ENCODE measurements around the gene GLTPD2.

GLTPD2 gene

DNA sequence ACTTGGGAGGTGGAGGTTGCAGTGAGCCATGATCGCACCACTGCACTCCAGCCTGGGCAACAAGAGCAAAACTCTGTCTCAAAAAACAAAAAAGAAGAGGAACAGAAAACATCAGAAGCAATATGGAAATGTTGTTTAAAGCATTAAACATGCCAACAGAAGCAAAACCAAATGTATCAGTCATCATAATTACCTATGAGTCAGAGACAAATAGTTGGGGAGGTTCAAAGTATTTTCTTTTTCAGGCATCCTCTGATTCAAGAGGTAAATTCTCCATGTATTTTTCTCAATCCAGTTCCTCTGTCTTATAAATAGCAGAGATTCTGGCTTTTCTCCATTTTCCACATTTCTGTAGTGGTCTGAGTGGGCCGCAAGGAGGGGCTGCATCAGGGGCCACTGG is 19.1 kb upstream of the GLTPD2 start:
- in situ Hi-C loops (cut with HindIII; ENCODE audit: low sequenced_read_pairs): no loop called here

DNA sequence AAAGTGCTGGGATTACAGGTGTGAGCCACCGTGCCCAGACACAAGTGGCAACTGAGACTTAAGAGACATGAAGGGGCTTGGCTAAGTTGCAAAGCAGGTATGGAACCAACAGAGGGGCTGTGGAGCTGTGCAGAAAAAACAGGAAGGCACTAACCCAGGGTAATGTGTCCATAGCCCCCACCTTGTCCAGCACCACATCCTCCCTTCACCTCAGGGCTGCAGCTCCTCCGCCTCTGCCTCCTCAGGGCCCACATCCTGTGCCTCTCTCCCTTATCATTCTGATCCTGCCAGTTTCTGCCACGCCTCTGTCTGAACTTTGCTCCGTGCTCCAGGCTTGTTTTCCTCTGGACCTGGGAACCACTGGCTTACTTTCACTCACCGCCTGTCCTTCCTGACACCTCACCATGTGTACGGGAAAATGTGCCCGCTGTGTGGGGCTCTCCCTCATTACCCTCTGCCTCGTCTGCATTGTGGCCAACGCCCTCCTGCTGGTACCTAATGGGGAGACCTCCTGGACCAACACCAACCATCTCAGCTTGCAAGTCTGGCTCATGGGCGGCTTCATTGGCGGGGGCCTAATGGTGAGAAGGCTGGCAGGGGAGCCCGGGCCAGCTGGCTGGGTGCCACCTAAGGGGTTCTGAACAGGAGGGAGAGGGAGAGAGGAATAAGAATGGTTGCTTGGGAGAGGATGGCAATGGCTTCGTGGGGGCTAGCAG is 17.1 kb upstream of the GLTPD2 start, which contains the start of gene TM4SF5:
TM4SF5 (plus strand) TSS at position 368 of the 716 bp plus-strand sequence; CDS start at position 405, 37 bp downstream.
- in situ Hi-C loops (cut with HindIII; ENCODE audit: low sequenced_read_pairs): no loop called here

- in situ Hi-C loops (cut with HindIII; ENCODE audit: low sequenced_read_pairs): no loop called here
These were observed 16.5 kb upstream of the GLTPD2 start for GRCh38 chr17:4772235-4772613.

DNA sequence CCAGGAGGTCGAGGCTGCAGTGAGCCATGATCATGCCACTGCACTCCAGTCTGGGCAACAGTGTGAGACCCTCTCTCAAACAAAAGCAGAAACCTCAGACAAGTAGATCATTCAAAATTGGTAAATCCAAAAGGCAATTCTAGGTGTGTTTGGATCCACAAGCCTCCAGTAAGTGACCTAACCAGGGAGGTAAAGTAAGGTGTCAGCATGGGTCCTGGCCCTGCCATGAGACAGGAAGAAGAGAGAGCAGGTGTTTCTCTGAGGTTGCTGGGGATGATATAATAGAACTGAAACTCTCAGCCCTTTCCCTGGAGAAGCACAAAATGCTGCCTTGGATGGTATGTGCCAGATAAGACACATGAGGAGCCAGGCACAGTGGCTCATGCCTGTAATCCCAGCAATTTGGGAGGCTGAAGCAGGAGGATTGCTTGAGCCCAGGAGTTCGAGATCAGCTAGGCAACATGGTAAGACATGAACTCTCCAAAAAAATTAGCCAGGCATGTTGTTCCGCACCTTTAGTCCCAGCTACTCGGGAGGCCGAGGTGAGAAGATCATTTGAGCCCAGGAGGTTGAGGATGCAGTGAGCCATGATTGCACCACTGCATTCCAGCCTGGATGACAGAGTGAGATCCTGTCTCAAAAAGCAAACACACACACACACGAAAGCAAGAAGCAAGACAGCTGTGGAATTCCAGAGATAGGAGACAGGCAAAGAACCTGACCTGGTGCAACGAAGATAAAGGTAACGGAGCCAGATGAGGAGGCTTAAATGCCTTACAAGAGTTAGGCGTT is 10.6 kb upstream of the GLTPD2 start:
- in situ Hi-C loops (cut with HindIII; ENCODE audit: low sequenced_read_pairs): no loop called here

DNA sequence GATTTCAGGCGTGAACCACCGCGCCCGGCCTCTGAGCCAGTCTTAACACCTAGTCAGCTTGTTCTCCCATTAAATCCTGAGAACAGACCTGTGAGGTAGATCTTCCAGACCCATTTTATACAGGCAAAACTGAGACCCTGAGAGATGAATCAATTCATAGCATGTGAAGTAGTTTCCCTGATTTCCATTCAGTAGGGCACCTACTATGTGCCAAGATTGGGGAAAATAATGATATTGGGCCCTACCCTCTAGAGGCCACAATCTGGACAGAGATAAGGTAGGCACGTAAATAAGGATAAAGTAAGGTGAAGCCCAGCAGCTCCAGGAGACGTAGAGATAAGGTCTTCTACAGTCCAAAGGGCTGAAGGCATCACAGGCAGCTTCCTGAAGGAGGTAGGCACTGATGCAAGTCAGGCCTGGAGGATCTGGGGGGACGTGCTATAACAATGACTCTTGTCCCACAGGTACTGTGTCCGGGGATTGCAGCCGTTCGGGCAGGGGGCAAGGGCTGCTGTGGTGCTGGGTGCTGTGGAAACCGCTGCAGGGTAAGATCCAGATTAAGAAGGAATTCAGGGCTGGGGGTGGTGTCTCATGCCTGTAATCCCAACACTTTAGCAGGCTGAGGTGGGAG is 8.3 kb upstream of the GLTPD2 start:
- in situ Hi-C loops (cut with HindIII; ENCODE audit: low sequenced_read_pairs): no loop called here

- in situ Hi-C loops (cut with HindIII; ENCODE audit: low sequenced_read_pairs): no loop called here
These were observed 6.1 kb upstream of the GLTPD2 start for GRCh38 chr17:4782652-4783051.

GRCh38 chr17:4785311-4786105 is 3.3 kb upstream of the GLTPD2 start:
- in situ Hi-C loops (cut with HindIII; ENCODE audit: low sequenced_read_pairs): no loop called here

- in situ Hi-C loops (cut with HindIII; ENCODE audit: low sequenced_read_pairs): no loop called here
These were observed 2.7 kb upstream of the GLTPD2 start, which contains the start of gene VMO1 for GRCh38 chr17:4786106-4786511. TSS of gene VMO1 (minus strand) at chr17:4786364. CDS start at chr17:4786352, 12 bp downstream.

DNA sequence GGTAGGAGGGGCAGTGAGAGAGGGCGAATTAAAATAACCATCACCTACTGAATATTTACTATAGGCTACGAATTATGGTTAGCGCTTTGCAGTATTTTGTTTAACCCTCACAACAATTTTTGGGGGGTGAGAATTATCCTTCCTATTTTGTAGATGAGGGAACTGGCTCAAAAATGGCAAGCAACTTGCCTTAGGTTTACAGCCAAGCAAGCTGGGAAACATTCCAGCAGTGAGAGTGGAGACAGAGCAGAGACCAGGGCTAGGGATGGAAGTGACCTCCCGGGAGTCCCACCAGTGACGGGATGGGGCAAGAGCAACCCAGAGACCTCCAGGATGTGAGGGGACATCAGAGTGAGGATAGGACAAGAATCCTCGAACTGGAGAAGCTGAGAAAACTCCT is 2.2 kb upstream of the GLTPD2 start:
- in situ Hi-C loops (cut with HindIII; ENCODE audit: low sequenced_read_pairs): no loop called here

DNA sequence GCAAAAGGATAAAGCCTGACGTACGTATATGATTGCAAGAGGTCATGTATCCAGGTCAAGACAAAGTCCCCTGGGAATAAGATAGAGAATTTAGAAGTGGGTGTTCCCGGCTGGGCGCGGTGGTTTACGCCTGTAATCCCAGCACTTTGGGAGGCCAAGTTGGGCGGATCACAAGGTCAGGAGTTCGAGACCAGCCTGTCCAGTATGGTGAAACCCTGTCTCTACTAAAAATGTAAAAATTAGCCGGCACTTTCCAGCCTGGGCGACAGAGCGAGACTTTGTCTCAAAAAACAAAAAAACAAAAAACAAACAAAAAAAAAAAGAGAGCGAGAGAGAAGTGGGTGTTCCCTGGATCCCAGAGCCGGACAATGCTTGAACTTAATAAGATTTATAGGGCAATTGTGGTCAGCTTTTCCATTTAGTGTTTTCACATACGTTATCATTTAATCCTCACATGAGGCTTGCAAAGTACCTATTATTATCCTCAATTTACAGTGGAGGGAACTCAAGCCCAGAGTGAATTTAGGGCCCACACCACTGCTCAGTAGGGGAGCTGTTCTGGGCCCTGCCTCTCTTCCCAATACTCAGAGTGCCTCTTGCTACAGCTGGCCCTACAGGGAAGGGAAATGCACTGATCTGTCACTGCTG is 481 bp upstream of the GLTPD2 start:
- in situ Hi-C loops (cut with HindIII; ENCODE audit: low sequenced_read_pairs): no loop called here

- in situ Hi-C loops (cut with HindIII; ENCODE audit: low sequenced_read_pairs): no loop called here
These were observed 862 bp downstream of the GLTPD2 start for GRCh38 chr17:4789701-4789950.

GRCh38 chr17:4789951-4790704 is 1.4 kb downstream of the GLTPD2 start:
- in situ Hi-C loops (cut with HindIII; ENCODE audit: low sequenced_read_pairs): no loop called here

GRCh38 chr17:4790705-4791088 is 1.9 kb downstream of the GLTPD2 start:
- in situ Hi-C loops (cut with HindIII; ENCODE audit: low sequenced_read_pairs): no loop called here

GRCh38 chr17:4795168-4795567 is 6.4 kb downstream of the GLTPD2 start:
- in situ Hi-C loops (cut with HindIII; ENCODE audit: low sequenced_read_pairs): no loop called here

DNA sequence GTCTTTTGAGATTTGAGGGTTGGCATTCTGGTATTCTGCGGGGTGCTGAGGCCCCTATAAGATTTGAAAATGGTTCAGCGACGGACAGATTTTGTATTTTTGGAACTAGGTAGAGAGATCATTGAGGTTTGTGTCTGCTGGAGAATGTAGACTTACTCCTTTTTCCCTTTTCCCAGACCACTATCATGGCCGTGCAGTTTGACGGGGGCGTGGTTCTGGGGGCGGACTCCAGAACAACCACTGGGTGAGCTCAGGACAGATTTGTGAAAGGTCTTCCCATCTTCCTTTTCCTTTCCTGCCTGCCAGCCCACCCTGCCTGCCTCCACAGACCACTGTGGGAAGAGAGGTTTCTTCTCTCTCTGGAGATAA is 7.8 kb downstream of the GLTPD2 start:
- in situ Hi-C loops (cut with HindIII; ENCODE audit: low sequenced_read_pairs): no loop called here

DNA sequence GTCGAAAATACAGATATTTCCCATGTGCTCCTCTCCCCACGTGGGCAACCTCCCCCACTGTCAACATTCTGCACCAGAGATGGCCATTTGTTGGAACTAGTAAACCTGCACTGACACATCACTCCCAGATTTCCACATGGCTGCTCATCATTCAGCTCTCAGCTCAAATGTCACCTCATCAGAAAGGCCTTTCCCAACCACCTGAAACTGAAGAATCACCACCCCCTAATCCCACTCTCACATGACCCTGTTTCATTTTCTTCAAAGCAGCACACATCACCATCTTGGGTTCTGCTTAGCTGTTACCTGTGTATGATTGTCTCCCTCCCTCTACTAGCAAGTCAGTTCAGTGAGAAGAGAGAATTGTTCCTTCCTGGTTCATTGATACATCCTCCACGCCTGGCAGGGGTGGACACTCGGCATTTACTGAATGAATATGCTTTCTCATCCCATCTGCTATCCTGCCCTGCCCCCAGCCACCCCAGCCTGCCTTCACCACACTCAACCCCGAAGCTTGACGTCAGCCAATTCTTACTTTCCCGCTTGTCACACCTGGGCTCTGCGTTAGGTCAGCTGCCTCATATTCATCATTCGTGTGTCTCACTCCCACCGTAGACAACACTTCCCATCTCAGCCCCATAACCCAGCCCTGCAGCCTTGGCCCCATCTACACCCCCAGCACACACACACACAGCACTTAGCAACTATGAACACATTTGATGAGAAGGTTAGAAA is 11.9 kb downstream of the GLTPD2 start:
- in situ Hi-C loops (cut with HindIII; ENCODE audit: low sequenced_read_pairs): no loop called here

DNA sequence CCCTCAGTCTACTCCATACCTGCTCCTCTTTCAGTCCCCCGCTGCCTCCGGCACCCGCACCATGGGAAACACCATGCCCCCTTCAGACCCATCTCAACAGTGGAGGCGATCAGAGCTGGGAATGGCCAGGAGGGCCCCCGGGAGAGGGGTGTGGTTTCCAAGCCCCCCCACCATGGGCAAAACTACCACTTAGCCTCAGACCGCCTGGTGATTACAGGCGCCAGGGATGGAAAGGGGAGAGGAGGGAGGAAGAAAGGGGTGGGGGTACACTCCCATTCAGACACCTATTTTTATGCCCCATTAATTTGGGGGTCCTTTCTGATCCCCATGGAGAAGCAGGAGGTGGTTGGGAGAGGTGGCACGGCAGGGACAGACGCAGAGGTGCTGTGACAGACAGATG is 13.5 kb downstream of the GLTPD2 start, which contains the start of gene C17orf114:
C17orf114 (minus strand) TSS at position 101 of the 400 bp plus-strand sequence.
- in situ Hi-C loops (cut with HindIII; ENCODE audit: low sequenced_read_pairs): no loop called here

DNA sequence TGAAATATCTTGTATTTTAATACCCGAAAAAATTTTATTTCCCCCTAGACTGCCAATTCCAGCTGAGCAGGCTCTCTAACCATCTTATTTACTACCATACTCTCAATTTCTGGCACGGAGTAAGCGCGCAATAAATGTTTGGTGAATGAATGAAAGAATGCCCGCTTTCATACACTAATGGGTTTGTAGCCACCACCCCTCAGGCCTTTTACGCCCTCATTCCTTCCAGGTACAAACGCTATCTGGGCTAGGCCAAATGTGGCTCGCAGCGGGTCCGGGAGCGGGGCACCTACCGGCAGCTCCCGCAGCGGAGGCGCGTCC is 17.7 kb downstream of the GLTPD2 start:
- in situ Hi-C loops (cut with HindIII; ENCODE audit: low sequenced_read_pairs): no loop called here

GRCh38 chr17:4806777-4807604 is 18.2 kb downstream of the GLTPD2 start, which contains the start of gene PLD2:
TSS of gene PLD2 (plus strand) at chr17:4807152. CDS start at chr17:4807773, 621 bp downstream.
- in situ Hi-C loops (cut with HindIII; ENCODE audit: low sequenced_read_pairs): no loop called here
